K562 (cell line): ENCODE data around the gene H3-3A. TPM values are rescaled to one million over a fixed set of nuclear protein-coding genes. Genes with fewer than 3 reads are reported as not detected.

Experiments used
- ATAC-seq: fragments of 200-7000 bp; cut with Tn5 transposase; 3 replicates; pipeline ENCODE4 v1.9.1; 2020; ENCODE audit warnings: moderate library complexity
- BruUV-seq: library from RNA; stranded (reverse); fragments of 400-500 nt; replicated peaks from 2 replicates; lab custom pipeline; 2021; lab: Mats Ljungman, UMichigan
- CTCF ChIA-PET: fragments of 300-600 bp; formaldehyde crosslinking; extraction: SDS; loops from one replicate; lab custom pipeline; 2021; ENCODE audit warnings: low intra/inter-chr PET ratio; lab: Yijun Ruan, JAX
- POLR2A ChIA-PET: fragments of 300-600, 350-650 bp; sonication (Branson Sonifier 250); formaldehyde crosslinking; extraction: SDS; loops from one replicate; lab custom pipeline; 2021; ENCODE audit warnings: antibody characterized with exemption, inconsistent platforms; lab: Yijun Ruan, JAX
- DNase-seq, 4 experiments: peaks; one replicate each; pipeline versions ENCODE4 v3.0.0 to v3.0.0-alpha.2; 2011 to 2018; ENCODE audit warnings: low spot score in 3 of 4, mixed read lengths in 3 of 4; ENCODE audit errors: extremely low read depth in 1 of 4
- FAIRE-seq: peaks from 2 replicates; lab custom pipeline; 2011; peaks lifted over from hg19 to GRCh38; lab: Jason Lieb, UNC
- H2AFZ ChIP-seq: 2 replicates; pipeline ENCODE4 v1.6.0; 2011; ENCODE audit warnings: low read depth, low read length, control low read depth, inconsistent platforms
- H3K27ac ChIP-seq: fragments of 200-600 bp; 3 replicates; pipeline ENCODE4 v1.8.0; 2011; ENCODE audit warnings: low read depth, mild to moderate bottlenecking, control low read depth, inconsistent platforms, low read length, moderate library complexity, mixed read lengths; ENCODE audit errors: extremely low read depth
- H3K27me3 ChIP-seq, 2 experiments: fragments of 300-600 bp in 1 of 2; 2 replicates in 1 of 2; 3 replicates in 1 of 2; pipeline versions ENCODE4 v1.6.0 to v1.8.0; 2011; ENCODE audit warnings: inconsistent platforms in 2 of 2, low read length in 2 of 2, mild to moderate bottlenecking in 1 of 2, mixed read lengths in 1 of 2, moderate library complexity in 1 of 2; ENCODE audit not compliant: control insufficient read depth in 2 of 2, insufficient read depth in 2 of 2
- H3K36me3 ChIP-seq: fragments of 300-600 bp; 3 replicates; pipeline ENCODE4 v1.8.0; 2011; ENCODE audit warnings: mild to moderate bottlenecking, low read length, inconsistent platforms; ENCODE audit not compliant: control insufficient read depth, insufficient read depth
- H3K4me1 ChIP-seq, 2 experiments: fragments of 200-600 bp in 1 of 2; replicated peaks in 1 of 2; 2 replicates in 1 of 2; 3 replicates in 1 of 2; pipeline versions ENCODE4 v1.5.1 to v1.8.0; 2011; ENCODE audit warnings: inconsistent platforms in 2 of 2, low read length in 2 of 2, mild to moderate bottlenecking in 1 of 2, mixed read lengths in 1 of 2, moderate library complexity in 1 of 2; ENCODE audit not compliant: control insufficient read depth in 2 of 2, insufficient read depth in 2 of 2
- H3K4me2 ChIP-seq: 2 replicates; pipeline ENCODE4 v1.6.1; 2011; ENCODE audit warnings: low read length, control low read depth, inconsistent platforms, mixed read lengths; ENCODE audit not compliant: insufficient read depth
- H3K4me3 ChIP-seq: fragments of 200-600 bp; sonication (generic), shearing (Covaris generic); 2 replicates; pipeline ENCODE4 v1.5.1; 2016; ENCODE audit warnings: control low read depth, inconsistent platforms
- H3K79me2 ChIP-seq: fragments of 200-600 bp; 3 replicates; pipeline ENCODE4 v1.8.0; 2011; ENCODE audit warnings: low read length, inconsistent platforms; ENCODE audit not compliant: control insufficient read depth, insufficient read depth
- H3K9ac ChIP-seq, 2 experiments: 2 replicates each; pipeline versions ENCODE4 v1.6.0 to v1.6.1; 2011; ENCODE audit warnings: low read depth in 2 of 2, low read length in 2 of 2, control low read depth in 1 of 2, inconsistent platforms in 1 of 2, mild to moderate bottlenecking in 1 of 2, mixed read lengths in 1 of 2; ENCODE audit not compliant: insufficient read depth in 1 of 2
- H3K9me1 ChIP-seq: one replicate; pipeline ENCODE4 v1.6.0; 2011; ENCODE audit warnings: inconsistent platforms, mild to moderate bottlenecking, low read length, moderate library complexity; ENCODE audit not compliant: control insufficient read depth, insufficient read depth
- H3K9me3 ChIP-seq: replicated peaks from 2 replicates; pipeline ENCODE4 v1.5.1; 2011; ENCODE audit warnings: low read depth, low read length, inconsistent platforms; ENCODE audit not compliant: control insufficient read depth, insufficient read depth
- H4K20me1 ChIP-seq: replicated peaks from 2 replicates; pipeline ENCODE4 v1.6.1; 2011; ENCODE audit warnings: low read length, inconsistent platforms, mixed read lengths; ENCODE audit not compliant: control insufficient read depth, insufficient read depth
- ARNT ChIP-seq, 2 experiments: fragments of 450-650 bp; IDR thresholded peaks; 2 replicates each; pipeline ENCODE4 v1.6.1; 2016; ENCODE audit warnings: mild to moderate bottlenecking in 1 of 2
- ELF2 ChIP-seq: fragments of 250-450 bp; sonication (Bioruptor Pico); IDR thresholded peaks from 2 replicates; pipeline ENCODE4 v1.5.0; 2021; ENCODE audit warnings: mild to moderate bottlenecking
- HSF4 ChIP-seq: fragments of 250-450 bp; sonication (Bioruptor Pico); IDR thresholded peaks from 2 replicates; pipeline ENCODE4 v2.1.2; 2022; ENCODE audit warnings: mild to moderate bottlenecking, moderate library complexity, borderline replicate concordance
- LCOR ChIP-seq: sonication (generic); formaldehyde crosslinking; IDR thresholded peaks from 2 replicates; pipeline ENCODE4 v1.8.0; 2022; ENCODE audit warnings: mild to moderate bottlenecking, missing genetic modification reagents
- MCM7 ChIP-seq, 2 experiments: fragments of 450-650 bp; IDR thresholded peaks; 2 replicates each; pipeline ENCODE4 v1.6.1; 2016 to 2018
- MYC ChIP-seq, 2 experiments: fragments of 250-450 bp in 1 of 2; sonication (Bioruptor Pico) in 1 of 2; IDR thresholded peaks; 2 replicates each; pipeline versions ENCODE4 v1.5.1 to v1.6.1; 2012 to 2021; ENCODE audit warnings: low read depth in 2 of 2, borderline replicate concordance in 1 of 2, improper control_type of control experiment in 1 of 2, low read length in 1 of 2, mild to moderate bottlenecking in 1 of 2, moderate library complexity in 1 of 2
- PRMT5 ChIP-seq: sonication (generic); formaldehyde crosslinking; IDR thresholded peaks from 2 replicates; pipeline ENCODE4 v1.5.0; 2020; ENCODE audit warnings: missing genetic modification reagents
- SETDB1 ChIP-seq: IDR thresholded peaks from one replicate; pipeline ENCODE4 v1.6.1; 2012; ENCODE audit warnings: low read length, control low read depth, inconsistent platforms
- SP1 ChIP-seq: sonication (generic); formaldehyde crosslinking; IDR thresholded peaks from 2 replicates; pipeline ENCODE4 v1.8.1; 2022; ENCODE audit warnings: mild to moderate bottlenecking, missing genetic modification reagents
- SREBF1 ChIP-seq: fragments of 150-350 bp; IDR thresholded peaks from 2 replicates; pipeline ENCODE4 v1.6.1; 2014; ENCODE audit warnings: antibody characterized with exemption, low read depth, low read length, borderline replicate concordance
- TBP ChIP-seq: optimal IDR thresholded peaks from 2 replicates; pipeline ENCODE3; 2011; ENCODE audit warnings: low read depth, low read length, improper control_type of control experiment
- TCF7L2 ChIP-seq: fragments of 150-350 bp; IDR thresholded peaks from 2 replicates; pipeline ENCODE4 v1.6.1; 2016; ENCODE audit warnings: low read depth, mild to moderate bottlenecking, low read length, moderate library complexity
- ZNF184 ChIP-seq: sonication (generic); formaldehyde crosslinking; IDR thresholded peaks from 2 replicates; pipeline ENCODE4 v1.5.0; 2020; ENCODE audit warnings: missing genetic modification reagents
- ZNF224 ChIP-seq: sonication (generic); formaldehyde crosslinking; IDR thresholded peaks from 2 replicates; pipeline ENCODE4 v1.8.0; 2022; ENCODE audit warnings: mild to moderate bottlenecking, missing genetic modification reagents
- ZNF644 ChIP-seq: fragments of 200-800 bp; sonication (Bioruptor generic); IDR thresholded peaks from 2 replicates; pipeline ENCODE4 v1.6.1; 2016; ENCODE audit warnings: low read depth, missing genetic modification characterization, missing compliant biosample characterization
- ZZZ3 ChIP-seq: fragments of 450-650 bp; IDR thresholded peaks from 2 replicates; pipeline ENCODE4 v1.6.1; 2016; ENCODE audit warnings: antibody characterized with exemption, mild to moderate bottlenecking, moderate library complexity
- WGBS: fragments of 100-300 bp; shearing (Covaris generic); methylation state at CpG from one replicate; pipeline ENCODE4 v1.1.6; 2016; ENCODE audit warnings: low coverage, mixed read lengths; ENCODE audit not compliant: insufficient coverage; ENCODE audit errors: missing lambda C conversion rate; 5-methylcytosine and 5-hydroxymethylcytosine counted together
- in situ Hi-C: fragments of 300-500 bp; cut with MboI; formaldehyde crosslinking; loops from 4 replicates; pipeline ENCODE4 v1.15.0; 2018; ENCODE audit warnings: inconsistent platforms, mixed read lengths
- intact Hi-C: fragments of 100-400 bp; cut with micrococcal nuclease; formaldehyde crosslinking; loops from 2 replicates; pipeline ENCODE4 v1.14.2; 2022
- polyA plus RNA-seq, 8 experiments: library from polyadenylated mRNA; depleted of rRNA in 4 of 8; stranded (reverse) in 5 of 8; unstranded in 3 of 8; fragments of >200 nt; fragmentation: Nextera tagmentation in 2 of 8; fragmentation: Illumina TruSeq in 1 of 8; extraction: Ambion mirVana in 2 of 8; extraction: Trizol in 1 of 8; gene quantifications; 2 replicates each; pipeline versions ENCODE4 v1.2.1 to v1.2.3, GENCODE V29; 2011 to 2014; ENCODE audit warnings: inconsistent platforms in 1 of 8, missing spikeins in 1 of 8
- total RNA-seq, 7 experiments: library from RNA; depleted of rRNA in 6 of 7; stranded (reverse); fragments of >200 nt in 6 of 7; fragmentation: Illumina TruSeq in 2 of 7; extraction: Trizol in 2 of 7; gene quantifications; 2 replicates each; pipeline versions ENCODE4 v1.2.1 to v1.2.3, GENCODE V29; 2011 to 2021; ENCODE audit warnings: low replicate concordance in 1 of 7
- TF ChIP-seq, protein P1 (sequence below): sonication (generic); formaldehyde crosslinking; IDR thresholded peaks from 2 replicates; pipeline ENCODE4 v1.8.0; 2023; ENCODE audit warnings: mild to moderate bottlenecking, missing genetic modification reagents
- TF ChIP-seq, protein P2 (sequence below): fragments of 250-450 bp; sonication (Bioruptor Pico); IDR thresholded peaks from 2 replicates; pipeline ENCODE4 v1.4.0; 2020

Gene H3-3A
- total and polyA plus RNA-seq, 9 of the 15 experiments (the other 6 are each of a cell fraction or from before 2014, with no cell fraction given), result 426 to 1,083 (median 591) TPM

DNA sequence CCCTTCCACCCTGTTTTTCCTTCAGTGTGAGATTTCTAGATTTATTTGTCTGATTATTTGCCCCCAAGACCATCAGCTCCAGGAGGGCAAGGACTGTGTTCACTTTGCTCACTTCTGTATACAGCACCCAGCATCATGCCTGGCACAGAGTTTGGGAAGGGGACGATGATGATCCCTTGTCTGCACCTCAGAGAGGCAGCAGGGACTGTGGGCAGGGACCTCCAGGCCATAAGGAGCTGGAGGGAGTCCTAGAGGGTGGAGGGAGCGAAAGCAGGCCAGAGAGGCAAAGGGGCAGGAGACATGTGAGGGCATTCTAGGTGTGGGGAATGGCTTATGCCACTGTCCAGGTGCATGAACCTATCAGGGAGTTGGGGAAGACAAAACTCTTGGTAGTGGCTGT lies 32.8 kb downstream of the H3-3A start:
- in situ Hi-C loops (no loop called here), intact Hi-C loops (no loop called here)
- no peak overlapping the region for H2AFZ ChIP-seq
- ChIA-PET CTCF (no interaction called here), POLR2A (interaction anchor here (1.1 to 1.8 kb wide), 4 partner anchors 7 to 25 kb away, joined by 3 to 11 read pairs (median 4); no protein-coding TSS in a partner anchor)
- WGBS, result 6% methylated on average over 2 of the region's 2 CpGs
- no peak overlapping the region for H3K27ac ChIP-seq
- H3K9me3 ChIP-seq, result no peaks in the 10 kb centered on the region
- H3K4me2 ChIP-seq, result no peak overlapping the region
- no peaks in the 10 kb centered on the region for H4K20me1 ChIP-seq
- ATAC-seq, result no peak; the same call in 2 of the 3 replicates
- H3K27me3 ChIP-seq, result no peaks in the 10 kb centered on the region
- H3K9me1 ChIP-seq, result no peaks in the 10 kb centered on the region
- no peak for DNase-seq
- no peak for FAIRE-seq
- H3K4me3 ChIP-seq, result no peak overlapping the region
- BruUV-seq, result no TSS peak
- peaks cover 8 to 10% of the 10 kb centered on the region in 2 experiments; a peak in 3 of 5 replicates for H3K4me1 ChIP-seq
- no peaks in the 10 kb centered on the region for H3K36me3 ChIP-seq
- peak overlapping the region in 1 of 2 experiments; percentile 38; a peak in 1 of 4 replicates for H3K9ac ChIP-seq
- no peaks in the 10 kb centered on the region for H3K79me2 ChIP-seq
- TF ChIP-seq, protein P1, sequence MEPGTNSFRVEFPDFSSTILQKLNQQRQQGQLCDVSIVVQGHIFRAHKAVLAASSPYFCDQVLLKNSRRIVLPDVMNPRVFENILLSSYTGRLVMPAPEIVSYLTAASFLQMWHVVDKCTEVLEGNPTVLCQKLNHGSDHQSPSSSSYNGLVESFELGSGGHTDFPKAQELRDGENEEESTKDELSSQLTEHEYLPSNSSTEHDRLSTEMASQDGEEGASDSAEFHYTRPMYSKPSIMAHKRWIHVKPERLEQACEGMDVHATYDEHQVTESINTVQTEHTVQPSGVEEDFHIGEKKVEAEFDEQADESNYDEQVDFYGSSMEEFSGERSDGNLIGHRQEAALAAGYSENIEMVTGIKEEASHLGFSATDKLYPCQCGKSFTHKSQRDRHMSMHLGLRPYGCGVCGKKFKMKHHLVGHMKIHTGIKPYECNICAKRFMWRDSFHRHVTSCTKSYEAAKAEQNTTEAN (CRISPR knock-in tag), result no peak
- no peak for TF ChIP-seq SP1 (CRISPR knock-in tag)
- TF ChIP-seq ZNF224 (CRISPR knock-in tag), result no peak
- no peak for TF ChIP-seq ZNF184
- TF ChIP-seq LCOR, result no peak
- TF ChIP-seq, protein P2, sequence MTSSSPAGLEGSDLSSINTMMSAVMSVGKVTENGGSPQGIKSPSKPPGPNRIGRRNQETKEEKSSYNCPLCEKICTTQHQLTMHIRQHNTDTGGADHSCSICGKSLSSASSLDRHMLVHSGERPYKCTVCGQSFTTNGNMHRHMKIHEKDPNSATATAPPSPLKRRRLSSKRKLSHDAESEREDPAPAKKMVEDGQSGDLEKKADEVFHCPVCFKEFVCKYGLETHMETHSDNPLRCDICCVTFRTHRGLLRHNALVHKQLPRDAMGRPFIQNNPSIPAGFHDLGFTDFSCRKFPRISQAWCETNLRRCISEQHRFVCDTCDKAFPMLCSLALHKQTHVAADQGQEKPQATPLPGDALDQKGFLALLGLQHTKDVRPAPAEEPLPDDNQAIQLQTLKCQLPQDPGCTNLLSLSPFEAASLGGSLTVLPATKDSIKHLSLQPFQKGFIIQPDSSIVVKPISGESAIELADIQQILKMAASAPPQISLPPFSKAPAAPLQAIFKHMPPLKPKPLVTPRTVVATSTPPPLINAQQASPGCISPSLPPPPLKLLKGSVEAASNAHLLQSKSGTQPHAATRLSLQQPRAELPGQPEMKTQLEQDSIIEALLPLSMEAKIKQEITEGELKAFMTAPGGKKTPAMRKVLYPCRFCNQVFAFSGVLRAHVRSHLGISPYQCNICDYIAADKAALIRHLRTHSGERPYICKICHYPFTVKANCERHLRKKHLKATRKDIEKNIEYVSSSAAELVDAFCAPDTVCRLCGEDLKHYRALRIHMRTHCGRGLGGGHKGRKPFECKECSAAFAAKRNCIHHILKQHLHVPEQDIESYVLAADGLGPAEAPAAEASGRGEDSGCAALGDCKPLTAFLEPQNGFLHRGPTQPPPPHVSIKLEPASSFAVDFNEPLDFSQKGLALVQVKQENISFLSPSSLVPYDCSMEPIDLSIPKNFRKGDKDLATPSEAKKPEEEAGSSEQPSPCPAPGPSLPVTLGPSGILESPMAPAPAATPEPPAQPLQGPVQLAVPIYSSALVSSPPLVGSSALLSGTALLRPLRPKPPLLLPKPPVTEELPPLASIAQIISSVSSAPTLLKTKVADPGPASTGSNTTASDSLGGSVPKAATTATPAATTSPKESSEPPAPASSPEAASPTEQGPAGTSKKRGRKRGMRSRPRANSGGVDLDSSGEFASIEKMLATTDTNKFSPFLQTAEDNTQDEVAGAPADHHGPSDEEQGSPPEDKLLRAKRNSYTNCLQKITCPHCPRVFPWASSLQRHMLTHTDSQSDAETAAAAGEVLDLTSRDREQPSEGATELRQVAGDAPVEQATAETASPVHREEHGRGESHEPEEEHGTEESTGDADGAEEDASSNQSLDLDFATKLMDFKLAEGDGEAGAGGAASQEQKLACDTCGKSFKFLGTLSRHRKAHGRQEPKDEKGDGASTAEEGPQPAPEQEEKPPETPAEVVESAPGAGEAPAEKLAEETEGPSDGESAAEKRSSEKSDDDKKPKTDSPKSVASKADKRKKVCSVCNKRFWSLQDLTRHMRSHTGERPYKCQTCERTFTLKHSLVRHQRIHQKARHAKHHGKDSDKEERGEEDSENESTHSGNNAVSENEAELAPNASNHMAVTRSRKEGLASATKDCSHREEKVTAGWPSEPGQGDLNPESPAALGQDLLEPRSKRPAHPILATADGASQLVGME, result no peak
- TF ChIP-seq SREBF1, result no peak
- no peak for TF ChIP-seq HSF4 (CRISPR knock-in tag)
- no peak for TF ChIP-seq MCM7 (IDR thresholded peaks at IDR 0.05)
- no peak for TF ChIP-seq ELF2
- no peak for TF ChIP-seq TCF7L2
- TF ChIP-seq PRMT5 (CRISPR knock-in tag), result no peak
- TF ChIP-seq TBP, result no peak
- TF ChIP-seq SETDB1, result no peak
- no peak for TF ChIP-seq ARNT (IDR thresholded peaks at IDR 0.05)
- TF ChIP-seq MYC (IDR thresholded peaks at IDR 0.05; ENCODE audit: low read depth, low read length), result no peak
- no peak for TF ChIP-seq MYC (CRISPR knock-in tag; IDR thresholded peaks at IDR 0.05; ENCODE audit: borderline replicate concordance, low read depth)
- TF ChIP-seq ZZZ3, result no peak
- no peak for TF ChIP-seq ZNF644 (tag)
